A172 (cell line): ENCODE results near the gene AAR2. TPM values are rescaled to one million over a fixed set of nuclear protein-coding genes. Genes with fewer than 3 reads are reported as not detected.

Experiments used
- DNase-seq: peaks from one replicate; pipeline ENCODE4 v3.0.0-alpha.2; 2015; ENCODE audit warnings: low spot score
- total RNA-seq: library from RNA; depleted of rRNA; stranded (reverse); fragments of >200 nt; shearing (Covaris generic); gene quantifications from 2 replicates; pipeline ENCODE4 v1.2.3, GENCODE V29; 2014

Gene AAR2
- total RNA-seq, 1 experiment from 2014 or later, result 36.8 TPM

- DNase-seq, result no peak
Observed at GRCh38 chr20:36260316-36260715, 24.0 kb downstream of the AAR2 start.

GRCh38 chr20:36261389-36262105, 25.3 kb downstream of the AAR2 start:
- no peak for DNase-seq

- DNase-seq, result no peak
Observed at GRCh38 chr20:36262440-36262839, 26.2 kb downstream of the AAR2 start.

GRCh38 chr20:36264426-36265246, 28.4 kb downstream of the AAR2 start:
- no peak for DNase-seq

GRCh38 chr20:36266189-36266588, 29.9 kb downstream of the AAR2 start:
- no peak for DNase-seq

GRCh38 chr20:36267605-36268381, 31.5 kb downstream of the AAR2 start:
- DNase-seq, result no peak

GRCh38 chr20:36268440-36269342, 32.4 kb downstream of the AAR2 start:
- no peak for DNase-seq

- DNase-seq, result no peak
Observed at GRCh38 chr20:36269507-36269906, 33.2 kb downstream of the AAR2 start.

GRCh38 chr20:36270744-36271638, 34.7 kb downstream of the AAR2 start:
- no peak for DNase-seq

- no peak for DNase-seq
Observed at GRCh38 chr20:36271639-36272546, 35.6 kb downstream of the AAR2 start.

- DNase-seq, result no peak
Observed at GRCh38 chr20:36272547-36273220, 36.4 kb downstream of the AAR2 start.

GRCh38 chr20:36273414-36274180, 37.3 kb downstream of the AAR2 start:
- DNase-seq, result peak; percentile 31

- no peak for DNase-seq
Observed at GRCh38 chr20:36274181-36274841, 38.0 kb downstream of the AAR2 start.

GRCh38 chr20:36275011-36275410, 38.7 kb downstream of the AAR2 start:
- DNase-seq, result no peak

- DNase-seq, result no peak
Observed at GRCh38 chr20:36275441-36276189, 39.3 kb downstream of the AAR2 start.

- DNase-seq, result no peak
Observed at GRCh38 chr20:36277546-36277945, 41.3 kb downstream of the AAR2 start.

GRCh38 chr20:36279362-36279761, 43.1 kb downstream of the AAR2 start:
- DNase-seq, result no peak
